GM19395 (cell line): ENCODE results near the gene VRTN.
"Not testable (repeated sequence)": the region's sequence is repeated elsewhere in the genome, so short reads cannot be mapped to it uniquely, and the experiment has no call there.

Source experiments
- ATAC-seq: cut with Tn5 transposase; IDR thresholded peaks from one replicate; pipeline ENCODE4 v1.9.1; 2021; ENCODE audit warnings: mild to moderate bottlenecking, moderate library complexity; ENCODE audit not compliant: unreplicated experiment

VRTN gene

DNA sequence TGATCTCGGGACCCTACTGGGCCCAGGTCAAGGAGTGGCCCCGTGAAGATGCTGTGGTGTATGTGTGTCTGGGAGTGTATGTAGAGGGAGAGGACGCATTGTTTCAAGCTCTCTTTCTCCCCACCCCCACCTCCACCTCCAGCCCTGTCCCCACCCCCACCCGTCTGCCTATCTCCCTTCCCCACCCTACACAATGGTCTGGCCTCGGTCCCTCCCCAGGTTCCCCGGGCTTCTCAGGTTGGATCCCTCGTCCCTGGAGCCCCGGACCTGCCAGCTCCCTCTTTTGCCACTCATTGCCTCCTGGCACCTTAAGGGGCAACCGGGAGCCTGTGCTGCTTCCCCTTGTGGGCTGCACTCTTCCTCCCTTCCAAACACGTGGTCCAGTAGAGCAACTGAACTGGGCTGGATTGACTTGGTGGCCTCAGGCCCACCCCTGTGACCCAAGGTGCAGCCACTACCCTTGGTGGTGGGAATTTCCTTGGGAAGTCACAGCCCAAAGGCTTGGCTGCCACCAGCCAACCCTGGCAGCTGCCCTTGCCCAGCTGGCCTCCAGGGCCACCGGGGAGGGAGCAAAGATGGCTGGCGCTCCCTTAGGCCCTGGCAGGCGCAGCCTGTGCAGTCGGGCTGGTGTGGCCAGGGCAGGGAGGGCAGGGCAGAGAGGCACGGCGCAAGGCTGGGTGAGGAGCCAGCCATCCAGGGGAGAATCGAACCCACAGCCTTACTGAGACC is 628 bp downstream of the VRTN start:
- no peak for ATAC-seq

DNA sequence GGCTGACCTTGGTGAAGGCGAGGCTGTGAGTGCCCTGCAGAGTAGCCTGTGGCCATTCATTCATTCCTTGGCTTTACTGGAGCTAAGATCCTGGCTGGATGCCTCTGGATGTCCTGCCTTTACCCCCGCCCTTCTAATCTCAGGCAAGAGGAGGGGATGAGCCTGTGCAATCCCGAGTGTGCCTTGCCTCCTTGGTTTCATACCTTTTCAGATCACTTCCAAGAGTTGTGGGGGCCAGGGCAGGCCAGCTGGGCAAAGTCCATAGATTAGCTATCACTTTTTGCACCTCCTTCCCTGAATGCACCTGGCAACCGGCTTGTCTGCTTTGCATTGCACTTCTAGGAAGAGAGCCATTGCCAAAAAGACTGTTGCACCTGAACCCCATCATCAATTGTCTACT is 1.5 kb downstream of the VRTN start:
- no peak for ATAC-seq

GRCh38 chr14:74350211-74350927 is 2.1 kb downstream of the VRTN start:
- no peak for ATAC-seq

DNA sequence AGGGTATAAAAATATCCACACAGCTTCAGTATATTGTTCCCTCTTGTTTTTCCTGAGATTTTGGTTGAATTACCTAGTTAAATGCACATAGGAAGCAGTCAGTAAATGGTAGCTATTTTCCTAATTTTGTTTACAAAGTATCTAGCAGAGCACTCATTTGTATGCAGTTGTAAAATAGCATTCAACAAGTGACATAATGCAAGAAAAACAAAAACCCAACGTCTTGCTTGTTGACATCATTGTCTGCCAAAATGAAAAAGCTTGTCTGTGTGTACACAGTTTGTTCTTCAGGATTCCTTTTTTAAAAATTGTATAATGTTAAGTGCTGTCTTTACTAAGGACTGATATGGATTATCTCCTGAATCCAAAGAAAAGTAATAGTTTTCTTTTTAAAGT is 2.7 kb downstream of the VRTN start:
- ATAC-seq = no peak

DNA sequence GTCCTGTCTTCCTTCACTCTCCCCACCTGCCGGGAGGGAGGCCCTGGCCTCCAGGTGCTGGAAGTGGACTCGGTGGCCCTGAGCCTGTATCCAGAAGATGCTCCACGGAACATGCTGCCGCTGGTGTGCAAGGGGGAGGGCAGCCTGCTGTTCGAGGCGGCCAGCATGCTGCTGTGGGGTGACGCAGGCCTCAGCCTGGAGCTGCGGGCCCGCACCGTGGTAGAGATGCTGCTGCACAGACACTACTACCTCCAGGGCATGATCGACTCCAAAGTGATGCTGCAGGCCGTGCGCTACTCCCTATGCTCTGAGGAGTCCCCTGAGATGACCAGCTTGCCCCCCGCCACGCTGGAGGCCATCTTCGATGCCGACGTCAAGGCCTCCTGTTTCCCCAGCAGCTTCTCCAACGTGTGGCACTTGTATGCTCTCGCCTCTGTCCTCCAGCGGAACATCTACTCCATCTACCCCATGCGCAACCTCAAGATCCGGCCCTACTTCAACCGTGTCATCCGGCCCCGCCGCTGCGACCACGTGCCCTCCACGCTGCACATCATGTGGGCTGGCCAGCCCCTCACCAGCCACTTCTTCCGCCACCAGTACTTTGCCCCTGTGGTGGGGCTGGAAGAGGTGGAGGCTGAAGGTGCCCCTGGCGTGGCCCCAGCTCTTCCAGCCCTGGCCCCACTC is 8.8 kb downstream of the VRTN start:
- no peak for ATAC-seq

DNA sequence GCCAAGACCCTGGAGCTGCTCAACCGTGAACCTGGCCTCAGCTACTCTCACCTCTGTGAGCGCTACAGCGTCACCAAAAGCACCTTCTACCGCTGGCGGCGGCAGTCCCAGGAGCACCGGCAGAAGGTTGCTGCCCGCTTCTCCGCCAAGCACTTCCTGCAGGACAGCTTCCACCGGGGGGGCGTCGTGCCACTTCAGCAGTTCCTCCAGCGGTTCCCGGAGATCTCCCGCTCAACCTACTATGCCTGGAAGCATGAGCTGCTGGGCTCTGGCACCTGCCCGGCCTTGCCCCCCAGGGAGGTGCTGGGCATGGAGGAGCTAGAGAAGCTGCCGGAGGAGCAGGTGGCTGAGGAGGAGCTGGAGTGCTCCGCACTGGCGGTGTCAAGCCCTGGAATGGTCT is 9.3 kb downstream of the VRTN start:
- ATAC-seq = no peak

GRCh38 chr14:74358176-74358829 is 10.0 kb downstream of the VRTN start:
- ATAC-seq = no peak

- no peak for ATAC-seq
These were observed 11.9 kb downstream of the VRTN start for GRCh38 chr14:74360163-74360562.

- no peak for ATAC-seq
These were observed 14.2 kb downstream of the VRTN start for GRCh38 chr14:74362361-74362915.

GRCh38 chr14:74364271-74364880 is 16.1 kb downstream of the VRTN start:
- no peak for ATAC-seq

DNA sequence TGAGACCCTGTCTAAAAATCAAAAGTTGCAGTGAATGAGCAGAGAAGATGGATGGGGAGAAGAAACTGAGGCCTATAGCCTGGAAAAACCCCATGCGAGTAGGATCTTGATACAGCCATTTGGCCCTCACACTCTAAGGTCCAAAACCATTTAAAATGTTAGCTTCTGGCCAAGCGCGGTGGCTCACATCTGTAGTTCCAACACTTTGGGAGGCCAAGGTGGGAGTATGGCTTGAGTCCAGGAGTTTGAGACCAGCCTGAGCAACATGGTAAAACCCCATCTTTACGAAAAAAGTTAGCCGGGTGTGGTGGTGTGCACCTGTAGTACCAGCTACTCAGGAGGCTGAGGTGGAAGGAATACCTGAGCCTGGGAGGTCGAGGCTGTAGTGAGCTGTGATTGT is 19.8 kb downstream of the VRTN start:
- no peak for ATAC-seq

DNA sequence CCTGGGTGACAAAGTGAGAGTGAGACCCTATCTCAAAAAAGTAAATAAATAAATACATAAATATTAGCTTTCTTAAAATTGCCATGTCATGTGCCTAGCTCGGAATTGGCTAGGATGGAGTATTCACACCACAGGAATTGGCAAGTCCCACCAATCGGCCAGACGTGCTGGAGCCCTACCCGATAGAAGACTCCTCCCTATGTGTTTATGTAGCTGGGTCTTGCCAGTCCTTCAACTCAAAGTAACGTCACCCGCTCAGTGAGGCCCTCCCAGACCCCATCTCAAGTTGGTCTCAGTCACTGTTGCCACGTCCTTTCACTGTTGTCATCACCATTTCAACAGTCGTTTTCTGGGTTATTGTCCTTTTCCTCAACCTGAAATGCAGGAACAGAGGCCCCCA is 20.2 kb downstream of the VRTN start:
- no peak for ATAC-seq

- ATAC-seq = no peak
These were observed 29.9 kb downstream of the VRTN start for GRCh38 chr14:74377976-74378690.

DNA sequence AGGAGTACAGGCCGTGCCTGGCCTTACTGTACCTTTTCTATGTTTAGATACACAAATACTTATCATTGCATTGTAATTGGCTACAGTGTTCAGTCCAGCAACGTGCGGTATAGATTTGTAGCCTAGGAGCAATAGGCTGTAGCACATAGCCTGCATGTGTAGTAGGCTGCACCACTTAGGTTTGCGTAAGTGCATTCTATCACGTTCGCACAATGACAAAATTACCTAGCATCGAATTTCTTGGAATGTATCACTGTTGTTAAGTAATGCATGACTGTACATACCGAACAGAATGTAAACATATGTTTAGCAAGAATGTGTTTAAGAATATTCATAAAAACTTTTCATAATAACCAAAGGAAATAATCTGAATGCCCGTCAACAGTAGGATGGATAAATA is 31.9 kb downstream of the VRTN start:
- ATAC-seq = no peak

- ATAC-seq = no peak
These were observed 32.6 kb downstream of the VRTN start for GRCh38 chr14:74380845-74381244.

DNA sequence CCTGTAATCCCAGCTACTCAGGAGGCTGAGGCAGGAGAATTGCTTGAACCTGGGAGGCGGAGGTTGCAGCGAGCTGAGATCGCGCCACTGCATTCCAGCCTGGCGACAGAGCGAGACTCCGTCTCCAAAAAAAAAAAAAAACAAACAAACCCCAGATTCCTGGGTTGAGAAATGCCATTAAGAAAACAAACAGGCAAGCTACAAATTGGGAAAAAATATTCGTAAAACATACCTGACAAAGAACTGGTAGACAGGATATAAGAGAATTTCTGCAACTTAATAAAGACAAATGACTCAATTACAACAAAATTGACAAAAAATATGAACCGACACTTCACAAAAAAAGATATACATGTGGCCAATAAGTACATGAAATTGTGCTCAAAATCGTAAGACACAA is 33.3 kb downstream of the VRTN start:
- ATAC-seq = not testable (repeated sequence)

- no peak for ATAC-seq
These were observed 34.0 kb downstream of the VRTN start for GRCh38 chr14:74382231-74382630.

DNA sequence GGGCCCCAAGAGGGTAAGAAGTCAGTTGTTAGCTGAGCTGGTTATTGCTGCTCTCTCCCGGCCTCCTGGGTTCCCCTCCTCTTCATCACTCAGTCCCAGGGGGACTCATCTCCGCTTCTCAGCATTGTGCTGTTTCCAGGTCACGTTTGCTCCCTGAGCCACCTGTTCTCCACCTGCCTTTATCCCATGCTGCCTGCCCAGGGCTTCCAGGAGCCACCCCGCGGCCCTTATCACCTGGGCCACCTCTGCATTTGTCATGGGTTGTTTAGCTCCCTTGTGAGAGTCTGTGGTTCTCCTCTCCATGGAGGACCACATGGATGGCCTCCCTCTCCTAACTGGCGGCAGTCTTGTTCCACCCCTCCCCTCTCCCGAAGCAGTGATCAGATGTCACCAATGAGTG is 41.7 kb downstream of the VRTN start:
- ATAC-seq = no peak

GRCh38 chr14:74390505-74390904 is 42.2 kb downstream of the VRTN start:
- ATAC-seq = not testable (repeated sequence)

DNA sequence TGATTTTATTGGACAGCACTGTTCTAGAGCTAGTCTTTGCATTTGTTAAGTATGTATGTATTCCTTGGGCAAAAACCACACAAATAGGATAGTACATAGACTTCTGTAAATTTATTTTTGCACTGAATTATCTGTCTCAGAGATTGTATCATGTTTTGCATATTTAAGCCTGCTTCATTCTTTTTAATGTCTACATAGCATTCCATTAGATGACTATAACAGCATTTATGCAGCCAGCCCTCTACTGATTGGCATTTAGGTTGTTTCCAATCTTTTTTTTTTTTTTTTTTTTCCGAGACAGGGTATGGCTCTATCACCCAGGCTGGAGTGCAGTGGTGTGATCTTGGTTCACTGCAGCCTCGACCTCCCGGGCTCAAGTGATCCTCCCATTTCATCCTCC is 43.2 kb downstream of the VRTN start:
- ATAC-seq = no peak
